Astrocyte of the cerebellum (primary cell): Measurements from ENCODE around the gene ANO3.
"Not testable (repeated sequence)": the region's sequence is repeated elsewhere in the genome, so short reads cannot be mapped to it uniquely, and the experiment has no call there.

Source experiments
- DNase-seq: peaks from one replicate; pipeline ENCODE4 v3.0.0-alpha.2; 2011; ENCODE audit warnings: low read depth
- H3K4me3 ChIP-seq: 2 replicates; pipeline ENCODE4 v1.5.1; 2011; ENCODE audit warnings: mild to moderate bottlenecking, low read depth, low read length, moderate library complexity
- in situ Hi-C: cut with HindIII; loops from 2 replicates; pipeline ENCODE4 v1.10.0; 2017; ENCODE audit warnings: low sequenced_read_pairs
- TF ChIP-seq, protein P1 (sequence below): IDR thresholded peaks from 2 replicates; pipeline ENCODE4 v1.5.1; 2012; ENCODE audit warnings: low read length, low read depth, moderate library complexity, mild to moderate bottlenecking; ENCODE audit errors: missing control alignments

Gene ANO3

DNA sequence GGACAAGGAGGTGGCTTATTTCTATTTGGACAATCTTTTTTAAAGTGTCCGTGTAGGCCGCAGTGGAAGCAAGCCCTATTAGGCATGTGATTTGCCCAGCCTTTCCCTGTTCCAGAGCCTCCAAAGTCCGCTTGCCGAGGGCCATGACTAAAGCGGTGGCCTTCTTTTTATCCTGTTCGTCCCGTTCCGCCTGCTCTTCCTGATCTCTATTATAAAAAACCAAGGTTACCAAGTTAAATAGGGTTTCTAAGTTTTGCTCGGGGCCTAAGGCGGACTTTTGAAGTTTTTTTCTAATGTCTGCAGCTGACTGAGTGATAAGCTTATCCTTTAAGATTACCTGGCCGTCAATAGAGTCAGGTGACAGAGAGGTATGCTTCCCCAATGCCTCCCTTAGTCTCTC is 261.8 kb downstream of the ANO3 start:
- TF ChIP-seq, protein P1, sequence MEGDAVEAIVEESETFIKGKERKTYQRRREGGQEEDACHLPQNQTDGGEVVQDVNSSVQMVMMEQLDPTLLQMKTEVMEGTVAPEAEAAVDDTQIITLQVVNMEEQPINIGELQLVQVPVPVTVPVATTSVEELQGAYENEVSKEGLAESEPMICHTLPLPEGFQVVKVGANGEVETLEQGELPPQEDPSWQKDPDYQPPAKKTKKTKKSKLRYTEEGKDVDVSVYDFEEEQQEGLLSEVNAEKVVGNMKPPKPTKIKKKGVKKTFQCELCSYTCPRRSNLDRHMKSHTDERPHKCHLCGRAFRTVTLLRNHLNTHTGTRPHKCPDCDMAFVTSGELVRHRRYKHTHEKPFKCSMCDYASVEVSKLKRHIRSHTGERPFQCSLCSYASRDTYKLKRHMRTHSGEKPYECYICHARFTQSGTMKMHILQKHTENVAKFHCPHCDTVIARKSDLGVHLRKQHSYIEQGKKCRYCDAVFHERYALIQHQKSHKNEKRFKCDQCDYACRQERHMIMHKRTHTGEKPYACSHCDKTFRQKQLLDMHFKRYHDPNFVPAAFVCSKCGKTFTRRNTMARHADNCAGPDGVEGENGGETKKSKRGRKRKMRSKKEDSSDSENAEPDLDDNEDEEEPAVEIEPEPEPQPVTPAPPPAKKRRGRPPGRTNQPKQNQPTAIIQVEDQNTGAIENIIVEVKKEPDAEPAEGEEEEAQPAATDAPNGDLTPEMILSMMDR, result no peak
- DNase-seq, result no peak
- in situ Hi-C loops, result no loop called here
- H3K4me3 ChIP-seq, result no peak overlapping the region

DNA sequence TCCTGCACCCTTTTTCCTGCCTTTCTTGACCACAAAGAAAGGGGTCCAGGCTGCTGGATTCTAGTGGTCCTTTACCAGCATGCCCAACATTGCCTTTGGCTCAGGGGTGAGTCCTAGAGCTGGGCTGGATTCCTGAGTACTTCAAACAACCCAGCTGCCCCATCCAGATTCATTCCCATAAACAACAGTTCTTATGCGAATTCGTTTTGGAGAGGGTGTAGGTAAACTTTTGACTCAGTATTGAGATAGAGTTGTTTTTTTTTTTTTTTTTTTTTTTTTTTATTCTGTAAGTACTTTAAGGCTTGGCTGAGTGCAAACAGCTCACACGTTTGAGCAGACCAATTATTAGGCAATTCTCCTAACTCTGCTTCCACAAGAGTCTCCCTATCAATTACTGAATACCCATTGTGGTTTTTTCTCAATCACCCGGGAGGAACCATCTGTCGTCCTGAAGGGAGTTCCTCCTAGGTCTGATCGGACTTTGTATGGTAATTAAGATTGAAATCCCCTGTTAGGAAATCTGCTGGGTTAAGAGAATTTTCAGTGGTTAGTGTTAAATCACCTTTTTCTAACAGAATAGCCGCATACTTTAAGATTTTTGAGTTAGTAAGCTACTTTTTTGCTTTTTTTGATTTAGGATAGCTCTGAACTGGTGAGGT is 263.4 kb downstream of the ANO3 start:
- H3K4me3 ChIP-seq, DNase-seq, in situ Hi-C loops: not testable (repeated sequence)

DNA sequence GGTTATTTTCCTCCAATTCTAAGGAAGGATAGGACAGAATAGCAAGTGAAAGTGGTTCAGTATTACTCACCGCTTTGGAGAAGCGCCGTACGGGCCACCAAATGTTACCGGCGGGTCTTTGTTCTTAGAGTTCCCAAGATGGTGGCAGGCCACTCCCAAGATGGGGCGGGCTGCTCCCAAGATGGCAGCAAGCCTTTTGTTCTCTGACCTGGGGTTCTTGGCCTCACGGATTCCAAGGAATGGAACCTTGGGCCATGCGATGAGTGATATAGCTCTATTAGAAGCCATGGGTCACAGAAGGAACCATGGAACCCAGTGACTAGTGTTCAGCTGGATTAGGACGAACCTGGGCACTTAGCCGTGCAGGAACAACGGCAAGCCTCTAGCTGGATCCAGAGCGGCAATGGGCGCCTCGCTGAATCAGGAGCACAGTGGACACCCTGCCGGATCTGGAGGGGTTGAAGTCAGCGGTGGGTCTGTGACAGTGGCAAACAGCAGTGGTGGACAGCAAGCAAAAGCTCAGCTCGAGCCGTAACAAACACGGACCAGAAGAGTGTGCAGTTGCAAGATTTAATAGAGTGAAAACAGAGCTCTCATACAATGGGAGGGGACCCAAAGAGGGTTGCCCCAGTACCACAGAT is 265.2 kb downstream of the ANO3 start:
- in situ Hi-C loops, H3K4me3 ChIP-seq: not testable (repeated sequence)

DNA sequence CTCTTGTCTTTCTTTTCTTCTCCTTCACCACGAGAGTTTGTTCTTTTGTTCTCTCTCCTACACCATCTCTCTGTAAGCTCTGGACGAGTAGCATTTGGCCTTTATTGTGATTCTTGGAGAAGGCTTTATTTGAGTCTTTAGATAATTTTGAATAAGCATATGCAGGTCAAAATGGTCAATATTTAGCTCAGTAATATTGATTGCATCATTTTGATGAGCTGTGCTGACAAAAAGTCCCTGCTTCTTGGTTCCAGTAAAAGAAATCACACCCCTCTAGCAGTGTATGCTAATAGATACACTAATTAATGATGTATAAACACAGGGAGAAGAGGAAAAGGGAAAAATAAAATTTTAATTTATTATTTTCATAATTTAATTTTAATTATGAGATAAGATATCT is 266.0 kb downstream of the ANO3 start:
- no peak overlapping the region for H3K4me3 ChIP-seq
- no peak for DNase-seq
- in situ Hi-C loops, result no loop called here

More for the DNA sequence above, 265.2 kb downstream of the ANO3 start:
- DNase-seq, result not testable (repeated sequence)

GRCh38 chr11:26599425-26599824 is 267.5 kb downstream of the ANO3 start:
- in situ Hi-C loops, result no loop called here
- TF ChIP-seq, protein P1, result no peak
- H3K4me3 ChIP-seq, result no peak overlapping the region
- peak; percentile 13 for DNase-seq

More for the DNA sequence above, 266.0 kb downstream of the ANO3 start:
- TF ChIP-seq, protein P1, result no peak

DNA sequence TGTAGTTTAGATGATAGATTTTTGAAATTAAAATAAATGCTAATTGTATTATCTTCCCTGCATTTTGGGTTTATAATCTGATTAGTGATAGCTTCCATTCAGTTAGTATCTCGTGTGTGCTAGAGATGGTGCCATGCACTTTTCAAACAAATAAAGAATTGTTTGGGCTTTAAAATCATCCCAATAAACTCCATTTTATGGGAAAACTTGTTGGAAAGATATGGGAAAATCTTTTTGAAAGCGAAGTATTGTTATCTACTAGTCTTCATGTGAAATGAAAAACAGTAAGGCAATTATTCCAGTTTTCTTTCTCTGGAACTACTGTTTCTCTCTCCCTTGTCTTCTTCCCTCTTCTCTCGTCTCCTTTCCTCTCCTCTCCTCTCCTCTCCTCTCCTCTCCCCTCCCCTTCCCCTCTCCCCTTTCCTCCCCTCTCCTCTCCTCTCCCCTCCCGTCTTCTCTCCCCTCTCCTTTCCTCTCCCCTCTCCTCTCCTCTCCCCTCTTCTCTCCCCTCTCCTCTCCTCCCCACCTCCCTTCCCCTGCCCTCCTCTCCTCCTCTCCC is 268.0 kb downstream of the ANO3 start:
- in situ Hi-C loops, result no loop called here
- no peak overlapping the region for H3K4me3 ChIP-seq
- DNase-seq, result no peak
- TF ChIP-seq, protein P1, result no peak

GRCh38 chr11:26607725-26608506 is 276.0 kb downstream of the ANO3 start:
- TF ChIP-seq, protein P1, result no peak
- DNase-seq, result no peak
- in situ Hi-C loops, result no loop called here
- H3K4me3 ChIP-seq, result no peak overlapping the region
